K562 (cell line): ENCODE measurements around the gene RAD23B. TPM values are rescaled to one million over a fixed set of nuclear protein-coding genes. Genes with fewer than 3 reads are reported as not detected.

ENCODE experiments used
- BCLAF1 ChIP-seq, 2 experiments: fragments of 450-650 bp in 1 of 2; IDR thresholded peaks; 2 replicates each; pipeline ENCODE4 v1.6.1; 2011 to 2017; ENCODE audit warnings: low read depth in 2 of 2, antibody characterized with exemption in 1 of 2, borderline replicate concordance in 1 of 2, low read length in 1 of 2, mild to moderate bottlenecking in 1 of 2, mixed read lengths in 1 of 2; ENCODE audit not compliant: control insufficient read depth in 1 of 2
- CBFA2T3 ChIP-seq: fragments of 450-650 bp; IDR thresholded peaks from 2 replicates; pipeline ENCODE4 v1.6.1; 2017
- FOXP4 ChIP-seq: sonication (generic); formaldehyde crosslinking; IDR thresholded peaks from 2 replicates; pipeline ENCODE4 v1.8.0; 2022; ENCODE audit warnings: mild to moderate bottlenecking, missing genetic modification reagents, borderline replicate concordance
- ID3 ChIP-seq, 2 experiments: fragments of 250-450 bp in 1 of 2; fragments of 450-650 bp in 1 of 2; sonication (Bioruptor Pico) in 1 of 2; IDR thresholded peaks; 2 replicates each; pipeline versions ENCODE4 v1.6.1 to v1.8.0; 2016 to 2021; ENCODE audit warnings: mild to moderate bottlenecking in 2 of 2, moderate library complexity in 2 of 2, missing compliant biosample characterization in 1 of 2, missing genetic modification characterization in 1 of 2
- KDM2B ChIP-seq: fragments of 250-450 bp; sonication (Bioruptor Pico); IDR thresholded peaks from 2 replicates; pipeline ENCODE4 v1.8.0; 2021; ENCODE audit warnings: mild to moderate bottlenecking, moderate library complexity
- POLR2H ChIP-seq: IDR thresholded peaks from 2 replicates; pipeline ENCODE4 v1.6.1; 2016; ENCODE audit warnings: missing genetic modification characterization, low read depth, mild to moderate bottlenecking, control low read depth, missing compliant biosample characterization, moderate library complexity
- PPARD ChIP-seq: fragments of 250-450 bp; sonication (Bioruptor Pico); IDR thresholded peaks from 2 replicates; pipeline ENCODE4 v1.8.0; 2022; ENCODE audit warnings: inconsistent platforms, mild to moderate bottlenecking, moderate library complexity
- RCOR1 ChIP-seq, 2 experiments: IDR thresholded peaks; 2 replicates each; pipeline ENCODE4 v1.6.1; 2012; ENCODE audit warnings: low read depth in 2 of 2, low read length in 2 of 2, borderline replicate concordance in 1 of 2, improper control_type of control experiment in 1 of 2
- SAFB2 ChIP-seq: fragments of 200-400 bp; formaldehyde crosslinking; IDR thresholded peaks from 2 replicates; pipeline ENCODE4 v1.6.1; 2018; ENCODE audit warnings: borderline replicate concordance, low read length, low read depth, moderate library complexity; ENCODE audit not compliant: severe bottlenecking
- SLC30A9 ChIP-seq: fragments of 250-450 bp; sonication (Bioruptor Pico); IDR thresholded peaks from 2 replicates; pipeline ENCODE4 v1.8.0; 2022; ENCODE audit warnings: mild to moderate bottlenecking, moderate library complexity
- SP1 ChIP-seq: sonication (generic); formaldehyde crosslinking; IDR thresholded peaks from 2 replicates; pipeline ENCODE4 v1.8.1; 2022; ENCODE audit warnings: mild to moderate bottlenecking, missing genetic modification reagents
- SPI1 ChIP-seq: IDR thresholded peaks from 2 replicates; pipeline ENCODE4 v1.6.1; 2011; ENCODE audit warnings: low read depth, low read length, control low read depth, borderline replicate concordance
- WHSC1 ChIP-seq: IDR thresholded peaks from one replicate; pipeline ENCODE4 v1.6.1; 2012; ENCODE audit warnings: low read length, control low read depth, inconsistent platforms
- ZNF263 ChIP-seq: sonication (generic); formaldehyde crosslinking; IDR thresholded peaks from 2 replicates; pipeline ENCODE4 v1.8.0; 2022; ENCODE audit warnings: mild to moderate bottlenecking, missing genetic modification reagents, borderline replicate concordance
- ZNF354B ChIP-seq: fragments of 250-450 bp; sonication (Bioruptor Pico); IDR thresholded peaks from 2 replicates; pipeline ENCODE4 v1.4.0; 2020
- polyA plus RNA-seq, 8 experiments: library from polyadenylated mRNA; depleted of rRNA in 4 of 8; stranded (reverse) in 5 of 8; unstranded in 3 of 8; fragments of >200 nt; fragmentation: Nextera tagmentation in 2 of 8; fragmentation: Illumina TruSeq in 1 of 8; extraction: Ambion mirVana in 2 of 8; extraction: Trizol in 1 of 8; gene quantifications; 2 replicates each; pipeline versions ENCODE4 v1.2.1 to v1.2.3, GENCODE V29; 2011 to 2014; ENCODE audit warnings: inconsistent platforms in 1 of 8, missing spikeins in 1 of 8
- total RNA-seq, 7 experiments: library from RNA; depleted of rRNA in 6 of 7; stranded (reverse); fragments of >200 nt in 6 of 7; fragmentation: Illumina TruSeq in 2 of 7; extraction: Trizol in 2 of 7; gene quantifications; 2 replicates each; pipeline versions ENCODE4 v1.2.1 to v1.2.3, GENCODE V29; 2011 to 2021; ENCODE audit warnings: low replicate concordance in 1 of 7
- TF ChIP-seq, protein P1 (sequence below): conservative IDR thresholded peaks from 2 replicates; pipeline ENCODE4 v1.6.1; 2011; ENCODE audit warnings: low read depth, mild to moderate bottlenecking, low read length; ENCODE audit not compliant: control insufficient read depth
- TF ChIP-seq, protein P2 (sequence below), 2 experiments: IDR thresholded peaks; 2 replicates each; pipeline ENCODE4 v1.6.1; 2011; ENCODE audit warnings: borderline replicate concordance in 1 of 2, control low read depth in 1 of 2, low read depth in 1 of 2, low read length in 1 of 2, mild to moderate bottlenecking in 1 of 2, mixed read lengths in 1 of 2, moderate library complexity in 1 of 2; ENCODE audit not compliant: insufficient read depth in 1 of 2, insufficient read length in 1 of 2, poor library complexity in 1 of 2, severe bottlenecking in 1 of 2; ENCODE audit errors: extremely low read depth in 1 of 2

Gene RAD23B
- total and polyA plus RNA-seq, 9 of the 15 experiments (the other 6 are each of a cell fraction or from before 2014, with no cell fraction given): 14.5 to 184 (median 114) TPM

DNA sequence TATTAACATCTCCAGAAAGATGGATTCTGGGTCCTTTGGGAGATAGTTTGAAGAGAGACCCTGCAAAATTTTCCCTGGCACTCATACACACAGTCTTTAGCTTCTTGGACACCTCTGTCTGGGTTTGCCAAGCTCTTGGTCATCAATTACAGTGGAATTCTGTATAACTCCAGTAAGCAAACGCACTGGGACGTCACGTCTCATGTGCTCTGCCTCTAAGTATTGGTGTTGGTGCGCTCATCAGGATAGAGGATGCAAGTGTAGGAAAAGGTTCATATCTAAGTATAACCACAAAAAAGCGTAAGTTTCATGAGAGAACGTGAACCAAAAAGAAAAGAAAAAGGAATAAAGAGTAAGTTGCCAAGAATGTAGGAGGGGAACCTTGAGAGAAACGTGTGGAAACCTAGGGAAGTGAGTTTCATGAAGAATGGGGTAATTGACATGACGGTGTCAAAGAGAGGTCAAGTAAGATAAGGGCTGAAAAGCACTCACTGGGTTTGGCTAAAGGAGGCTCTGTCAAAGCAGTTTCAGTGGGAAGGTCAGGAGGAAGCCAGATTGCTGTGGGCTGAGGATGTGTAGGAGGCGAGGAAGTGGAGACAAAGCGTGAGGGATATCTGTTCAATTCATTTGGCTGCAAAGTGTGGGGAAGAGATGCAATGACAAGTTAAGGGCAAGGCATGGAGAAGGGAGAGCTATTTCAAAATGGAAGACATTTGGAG lies 92.7 kb downstream of the RAD23B start (continued):
- TF ChIP-seq FOXP4 (CRISPR knock-in tag) (no peak), PPARD (no peak), SLC30A9 (CRISPR knock-in tag) (no peak), ID3 (CRISPR knock-in tag; IDR thresholded peaks at IDR 0.05) (no peak), ID3 (tag; IDR thresholded peaks at IDR 0.05) (no peak), ZNF354B (CRISPR knock-in tag) (no peak), POLR2H (no peak), RCOR1 (IDR thresholded peaks at IDR 0.05; ENCODE audit: borderline replicate concordance in 1 of 2, low read depth in 2 of 2, low read length in 2 of 2) (peak in 1 of 2 experiments; percentile 74; a peak in 2 of 4 replicates), SP1 (no peak), SPI1 (0 out of 2 replicates have a peak, but pooled peaks have one; percentile 10), ZNF263 (CRISPR knock-in tag) (no peak), BCLAF1 (IDR thresholded peaks at IDR 0.05; ENCODE audit: borderline replicate concordance in 1 of 2, control insufficient read depth in 1 of 2, low read depth in 2 of 2, low read length in 1 of 2) (no peak), WHSC1 (no peak), CBFA2T3 (peak; percentile 24; the same call in 1 of the 2 replicates), KDM2B (CRISPR knock-in tag) (no peak), SAFB2 (no peak)
- TF ChIP-seq, protein P1, sequence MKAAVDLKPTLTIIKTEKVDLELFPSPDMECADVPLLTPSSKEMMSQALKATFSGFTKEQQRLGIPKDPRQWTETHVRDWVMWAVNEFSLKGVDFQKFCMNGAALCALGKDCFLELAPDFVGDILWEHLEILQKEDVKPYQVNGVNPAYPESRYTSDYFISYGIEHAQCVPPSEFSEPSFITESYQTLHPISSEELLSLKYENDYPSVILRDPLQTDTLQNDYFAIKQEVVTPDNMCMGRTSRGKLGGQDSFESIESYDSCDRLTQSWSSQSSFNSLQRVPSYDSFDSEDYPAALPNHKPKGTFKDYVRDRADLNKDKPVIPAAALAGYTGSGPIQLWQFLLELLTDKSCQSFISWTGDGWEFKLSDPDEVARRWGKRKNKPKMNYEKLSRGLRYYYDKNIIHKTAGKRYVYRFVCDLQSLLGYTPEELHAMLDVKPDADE: no peak
- TF ChIP-seq, protein P2, sequence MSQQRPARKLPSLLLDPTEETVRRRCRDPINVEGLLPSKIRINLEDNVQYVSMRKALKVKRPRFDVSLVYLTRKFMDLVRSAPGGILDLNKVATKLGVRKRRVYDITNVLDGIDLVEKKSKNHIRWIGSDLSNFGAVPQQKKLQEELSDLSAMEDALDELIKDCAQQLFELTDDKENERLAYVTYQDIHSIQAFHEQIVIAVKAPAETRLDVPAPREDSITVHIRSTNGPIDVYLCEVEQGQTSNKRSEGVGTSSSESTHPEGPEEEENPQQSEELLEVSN (IDR thresholded peaks at IDR 0.05; ENCODE audit: borderline replicate concordance in 1 of 2, extremely low read depth in 1 of 2, insufficient read depth in 1 of 2, insufficient read length in 1 of 2, low read depth in 1 of 2, low read length in 1 of 2, poor library complexity in 1 of 2, severe bottlenecking in 1 of 2): no peak
